ENCODE results near the gene RAI1.

- no peak for TF ChIP-seq NRF1 (IDR thresholded peaks at IDR 0.05; ENCODE audit: low read depth, low read length)
- TF ChIP-seq KDM5A (IDR thresholded peaks at IDR 0.05; ENCODE audit: low read length) = no peak
- no peak for TF ChIP-seq POLR2AphosphoS5 (IDR thresholded peaks at IDR 0.05; ENCODE audit: low read depth, low read length)
- no peak for TF ChIP-seq CTCF (IDR thresholded peaks at IDR 0.05; ENCODE audit: control extremely low read depth in 1 of 3, insufficient read depth in 1 of 3, low read depth in 1 of 3, low read length in 3 of 3)
- TF ChIP-seq CBX8 (IDR thresholded peaks at IDR 0.05; ENCODE audit: borderline replicate concordance, low read depth, low read length) = no peak
- TF ChIP-seq TCF12 (IDR thresholded peaks at IDR 0.05; ENCODE audit: low read depth, low read length) = no peak
- no peak for TF ChIP-seq GABPA (IDR thresholded peaks at IDR 0.05; ENCODE audit: borderline replicate concordance, insufficient read depth, low read length)
- no peak for TF ChIP-seq ZNF274 (IDR thresholded peaks at IDR 0.05; ENCODE audit: borderline replicate concordance, extremely low read depth, low read length)
- no peak for TF ChIP-seq POLR2A (IDR thresholded peaks at IDR 0.05; ENCODE audit: control extremely low read depth in 1 of 2, low read depth in 2 of 2, low read length in 2 of 2)
- TF ChIP-seq TBP (IDR thresholded peaks at IDR 0.05; ENCODE audit: low read depth, low read length) = no peak
- TF ChIP-seq, protein P1, sequence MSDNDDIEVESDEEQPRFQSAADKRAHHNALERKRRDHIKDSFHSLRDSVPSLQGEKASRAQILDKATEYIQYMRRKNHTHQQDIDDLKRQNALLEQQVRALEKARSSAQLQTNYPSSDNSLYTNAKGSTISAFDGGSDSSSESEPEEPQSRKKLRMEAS (IDR thresholded peaks at IDR 0.05) = no peak
- TF ChIP-seq GTF2F1 (IDR thresholded peaks at IDR 0.05; ENCODE audit: borderline replicate concordance, low read depth, low read length) = no peak
- TF ChIP-seq MAFK (IDR thresholded peaks at IDR 0.05; ENCODE audit: low read depth, low read length) = no peak
- TF ChIP-seq CEBPB (IDR thresholded peaks at IDR 0.05; ENCODE audit: low read depth, low read length) = no peak
These were observed 37.0 kb downstream of the RAI1 start for GRCh38 chr17:17718251-17718650.

All from H1 (cell line).